DMS79 (cell line): ENCODE measurements around the gene CUL1.
A peak's percentile ranks its signal among the peaks of the same experiment; 100 is the strongest.
"Not testable (repeated sequence)": the region's sequence is repeated elsewhere in the genome, so short reads cannot be mapped to it uniquely, and the experiment has no call there.

ENCODE experiments used
- DNase-seq: peaks from one replicate; lab custom pipeline; 2025; lab: John Stamatoyannopoulos, UW

Gene CUL1

DNA sequence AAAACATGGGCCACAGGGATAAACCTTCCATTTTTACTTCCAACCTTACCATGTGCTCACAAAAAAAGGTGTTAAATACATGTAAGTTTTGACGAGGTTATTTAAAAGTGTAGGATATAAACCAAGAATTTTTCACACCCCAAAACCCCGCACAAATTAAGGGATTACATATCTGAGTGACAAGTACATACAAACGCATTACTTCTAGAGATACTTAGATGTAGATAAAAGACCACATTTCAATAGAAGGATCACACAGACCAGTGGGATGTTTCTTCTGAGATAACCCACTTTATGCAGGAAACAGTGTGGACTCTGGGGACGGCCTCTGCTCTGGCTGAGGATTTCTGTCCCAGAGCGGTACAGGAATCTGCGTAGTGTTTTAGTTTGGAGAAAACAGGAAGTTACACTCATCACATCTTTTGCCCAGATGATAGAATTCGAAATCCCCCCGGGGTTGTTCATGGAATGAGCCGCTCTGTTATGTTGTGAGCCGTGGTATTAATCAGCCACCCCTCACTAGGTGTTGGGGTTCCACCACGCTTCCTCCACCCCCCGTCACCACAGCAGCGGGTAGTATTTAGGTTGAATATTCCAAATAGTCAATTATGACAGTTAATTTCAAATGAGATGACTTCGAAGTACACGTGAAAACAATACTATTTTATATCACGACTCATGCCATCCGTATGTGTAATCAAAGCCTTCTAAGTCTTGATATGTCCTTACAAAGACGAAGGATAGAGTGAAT, 1.3 kb upstream of the CUL1 start:
- no peak for DNase-seq

GRCh38 chr7:148698007-148698396, 701 bp upstream of the CUL1 start:
- DNase-seq: peak; percentile 30

GRCh38 chr7:148699024-148699781, 500 bp downstream of the CUL1 start:
- no peak for DNase-seq

GRCh38 chr7:148699782-148700629, 1.3 kb downstream of the CUL1 start:
- no peak for DNase-seq

DNA sequence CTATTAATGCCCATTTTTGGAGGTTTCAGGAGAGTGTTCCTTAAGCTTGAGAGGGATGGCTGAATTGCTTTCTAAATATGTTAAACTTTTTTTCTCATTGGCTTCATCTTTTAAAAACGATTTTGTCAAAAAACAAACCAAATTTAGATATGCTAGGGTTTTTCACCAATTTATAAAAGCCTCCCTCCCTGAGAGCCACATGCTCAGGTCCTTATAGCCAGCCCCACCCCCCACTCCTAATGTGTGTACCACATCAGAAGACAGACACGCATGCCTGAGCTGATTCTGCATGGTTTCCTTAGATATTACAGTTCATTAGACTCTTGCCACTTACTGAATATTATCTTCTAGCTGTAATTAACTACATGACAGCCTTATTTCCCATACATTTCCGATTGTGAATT, 2.0 kb downstream of the CUL1 start:
- DNase-seq: no peak

DNA sequence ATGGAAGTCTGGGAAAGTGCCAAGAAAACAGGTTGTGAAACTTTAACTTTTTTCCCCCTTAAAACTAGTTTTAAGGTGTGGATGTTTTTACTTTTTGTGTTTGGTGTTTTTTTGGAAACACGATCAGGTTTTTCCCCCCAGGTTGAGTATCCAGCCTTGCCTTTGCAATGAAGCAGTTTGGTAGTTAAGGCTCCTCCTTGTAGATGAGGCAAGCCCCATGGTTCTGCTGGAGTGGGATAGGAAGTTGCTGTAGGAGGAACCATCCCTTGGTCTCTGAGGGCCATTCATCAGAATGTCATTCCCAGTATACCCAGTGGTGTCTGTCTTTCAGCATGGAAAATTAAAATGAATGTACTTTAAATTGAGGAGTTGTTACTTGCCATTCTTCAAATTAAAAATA, 2.7 kb downstream of the CUL1 start:
- no peak for DNase-seq

DNA sequence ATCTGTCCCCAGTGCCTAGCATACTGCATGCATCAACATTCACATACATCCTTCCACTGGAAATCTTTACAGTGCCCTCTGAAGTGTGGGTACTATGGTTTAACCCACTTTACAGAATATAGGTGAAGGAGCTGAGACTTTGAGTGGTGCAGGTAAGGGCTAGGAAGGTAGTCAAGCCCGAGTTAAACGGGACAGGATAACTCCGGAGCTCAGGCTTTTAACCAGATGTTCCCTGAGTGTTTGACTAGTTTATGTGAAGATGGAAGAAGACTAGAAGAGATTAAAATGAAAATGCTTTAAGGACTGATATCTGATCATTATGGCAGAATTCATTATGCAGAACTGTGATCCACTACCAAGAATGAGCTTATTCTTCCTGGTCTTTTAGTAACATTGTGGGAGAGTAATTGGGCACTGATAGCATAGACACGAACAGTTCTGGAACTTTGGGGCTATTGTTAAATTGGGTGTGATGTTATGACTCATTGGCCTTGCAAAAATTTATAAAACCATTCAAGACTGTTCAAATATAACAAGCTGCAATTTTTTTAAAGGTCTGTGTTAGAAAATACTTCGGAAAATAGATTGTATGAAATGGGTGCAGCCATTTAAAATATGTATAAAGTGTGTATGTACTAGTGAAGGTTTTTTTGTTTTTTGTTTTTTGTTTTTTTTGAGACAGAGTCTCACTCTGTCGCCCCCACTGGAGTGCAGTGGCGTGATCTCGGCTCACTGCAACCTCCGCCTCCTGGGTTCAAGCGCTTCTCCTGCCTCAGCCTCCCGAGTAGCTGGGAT, 4.4 kb downstream of the CUL1 start:
- no peak for DNase-seq

GRCh38 chr7:148703671-148703962, 4.9 kb downstream of the CUL1 start:
- DNase-seq: not testable (repeated sequence)

GRCh38 chr7:148704189-148704588, 5.5 kb downstream of the CUL1 start:
- DNase-seq: no peak

DNA sequence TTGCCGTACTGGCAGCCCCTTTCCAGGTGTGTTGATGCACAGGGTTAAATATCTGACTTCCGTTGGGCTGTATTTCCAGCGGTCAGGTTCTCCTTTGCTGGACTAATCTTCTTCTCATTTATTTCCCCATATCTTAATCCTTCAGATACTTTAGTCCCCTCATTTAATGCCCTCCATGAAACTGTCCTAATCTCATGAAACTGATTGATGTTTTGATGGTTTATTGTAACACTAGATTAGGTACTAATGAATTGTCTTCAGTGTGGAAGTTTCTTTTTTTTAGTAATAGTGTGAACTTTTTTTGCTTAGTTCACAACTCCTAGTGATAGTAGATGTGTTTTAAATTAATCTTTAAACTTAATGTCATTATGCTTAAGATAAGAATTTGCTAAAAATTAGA, 6.3 kb downstream of the CUL1 start:
- no peak for DNase-seq

DNA sequence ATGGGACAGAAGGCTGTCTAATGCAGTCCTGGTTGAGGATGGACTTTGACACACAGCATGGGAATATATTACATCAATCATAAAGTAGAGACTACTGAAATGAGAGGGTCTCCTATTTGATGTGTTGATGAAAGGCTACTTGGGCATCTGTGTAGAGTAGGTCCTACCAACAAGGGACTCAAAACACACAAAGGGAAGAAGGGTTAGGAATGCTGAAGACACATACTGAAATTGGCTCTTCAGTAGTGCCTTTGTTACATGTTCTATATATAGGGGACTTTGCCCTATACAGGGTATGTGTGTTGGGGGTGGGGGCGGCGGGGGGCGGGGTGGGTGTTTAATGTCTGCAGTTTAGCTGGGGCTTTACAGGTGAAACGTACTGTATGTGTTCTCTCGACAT, 7.7 kb downstream of the CUL1 start:
- DNase-seq: no peak

DNA sequence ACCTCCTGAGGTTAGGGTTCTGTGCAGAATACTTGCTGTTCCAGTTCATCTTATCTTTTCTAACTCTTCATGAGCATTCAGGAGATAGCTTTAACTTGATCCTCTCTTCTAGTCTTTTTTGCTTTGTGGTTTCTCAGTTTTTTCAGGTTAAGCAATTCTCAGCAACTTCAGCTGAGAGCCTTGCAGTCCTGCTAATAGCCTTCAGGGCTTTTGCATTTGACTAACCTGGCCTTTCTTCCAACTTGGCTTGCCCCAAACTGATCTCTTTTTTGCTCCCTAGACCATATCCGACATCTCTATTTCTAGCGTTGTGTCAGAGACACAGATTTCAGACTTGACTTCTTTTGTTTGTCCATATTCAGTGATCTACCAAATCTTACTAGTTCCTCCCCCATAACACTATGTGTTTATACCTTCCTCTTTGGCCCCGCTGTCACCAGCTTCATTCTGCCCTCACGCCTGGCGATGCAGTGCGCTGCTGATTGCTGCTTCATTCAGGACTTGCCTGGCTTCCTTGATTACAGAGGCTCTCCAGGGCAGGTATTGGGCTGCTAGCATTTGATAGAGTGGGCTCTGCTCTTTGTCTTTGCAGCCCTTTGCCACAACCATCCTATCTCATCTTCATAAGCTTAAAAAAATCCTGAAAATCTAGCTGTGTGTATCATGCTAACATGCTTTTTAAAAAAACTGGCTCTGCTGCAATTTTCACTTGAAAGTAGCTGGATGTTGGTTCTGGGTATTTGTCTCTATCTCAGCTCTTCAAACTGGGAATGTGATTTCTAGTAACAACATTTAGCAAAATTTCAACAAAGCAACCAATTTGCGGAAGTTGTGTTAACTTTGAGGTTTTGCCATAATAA, 9.6 kb downstream of the CUL1 start:
- DNase-seq: no peak

- DNase-seq: no peak
Observed at GRCh38 chr7:148709014-148709413, 10.3 kb downstream of the CUL1 start.

DNA sequence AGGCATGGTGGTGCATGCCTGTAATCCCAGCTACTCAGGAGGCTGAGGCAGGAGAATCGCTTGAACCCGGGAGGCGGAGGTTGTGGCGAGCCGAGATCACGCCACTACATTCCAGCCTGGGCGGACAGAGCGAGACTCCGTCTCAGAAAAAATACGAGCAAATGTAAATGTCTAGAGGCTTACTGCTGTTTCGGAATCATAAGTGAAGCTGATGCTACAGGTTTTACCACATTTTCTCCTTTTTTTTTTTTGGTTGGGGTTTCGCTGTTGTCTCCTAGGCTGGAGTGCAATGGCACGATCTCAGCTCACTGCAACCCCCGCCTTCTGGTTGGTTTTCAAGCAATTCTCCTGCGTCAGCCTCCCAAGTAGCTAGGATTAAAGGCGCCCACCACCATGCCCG, 11.7 kb downstream of the CUL1 start:
- not testable (repeated sequence) for DNase-seq

GRCh38 chr7:148711191-148712102, 12.7 kb downstream of the CUL1 start:
- DNase-seq: no peak

- no peak for DNase-seq
Observed at GRCh38 chr7:148712678-148713329, 14.1 kb downstream of the CUL1 start.

DNA sequence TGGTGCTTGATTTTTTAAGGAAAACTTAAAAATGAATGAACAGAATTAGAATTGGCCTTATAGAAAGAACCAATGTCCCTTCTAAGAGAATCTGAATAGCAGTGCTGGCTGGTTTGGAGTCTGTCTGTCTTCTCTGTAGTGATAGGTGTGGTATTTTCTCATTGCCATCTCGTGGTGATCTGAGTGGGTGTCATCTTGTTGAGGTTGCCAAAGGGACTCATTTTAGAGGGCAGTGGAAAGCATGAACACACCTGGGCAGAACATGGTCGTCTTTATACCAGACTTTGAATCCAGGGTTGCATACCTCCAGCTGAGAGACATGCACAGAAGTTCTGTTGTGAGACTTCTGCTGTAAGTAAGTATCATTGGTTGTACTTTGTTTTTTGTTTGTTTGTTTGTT, 15.8 kb downstream of the CUL1 start:
- no peak for DNase-seq

GRCh38 chr7:148715027-148715426, 16.3 kb downstream of the CUL1 start:
- no peak for DNase-seq

- DNase-seq: no peak
Observed at GRCh38 chr7:148717266-148717793, 18.6 kb downstream of the CUL1 start.
